ENCODE measurements around the gene SLC25A14. TPM values are rescaled to one million over a fixed set of nuclear protein-coding genes. Genes with fewer than 3 reads are reported as not detected.
"Not testable (repeated sequence)": the region's sequence is repeated elsewhere in the genome, so short reads cannot be mapped to it uniquely, and the experiment has no call there.

The SLC25A14 gene
- total RNA-seq, 4 donors from 2014 or later: 3.3 to 27.6 (median 15.6) TPM

GRCh38 chrX:130299279-130300009 is 40.3 kb upstream of the SLC25A14 start:
- intact Hi-C loops (cut with DNase I; ENCODE audit: low total_unique reads): no loop called here
- Histone ChIP-seq H3K4me3 (no peak overlapping the region), H3K27me3 (no peaks in the 10 kb centered on the region), H3K27ac (no peak overlapping the region), H3K9me3 (no peaks in the 10 kb centered on the region), H3K36me3 (no peaks in the 10 kb centered on the region), H3K4me1 (no peaks in the 10 kb centered on the region)
- DNase-seq: no peak
- TF ChIP-seq CTCF (IDR thresholded peaks at IDR 0.05): no peak
- no peak for TF ChIP-seq POLR2A (IDR thresholded peaks at IDR 0.05)

- DNase-seq: no peak
- Histone ChIP-seq H3K36me3 (no peaks in the 10 kb centered on the region), H3K27ac (no peak overlapping the region), H3K27me3 (no peaks in the 10 kb centered on the region), H3K4me3 (no peak overlapping the region), H3K9me3 (no peaks in the 10 kb centered on the region), H3K4me1 (no peaks in the 10 kb centered on the region)
- intact Hi-C loops (cut with DNase I; ENCODE audit: low total_unique reads): no loop called here
- no peak for TF ChIP-seq CTCF (IDR thresholded peaks at IDR 0.05)
- TF ChIP-seq POLR2A (IDR thresholded peaks at IDR 0.05): no peak
These were observed 39.8 kb upstream of the SLC25A14 start for GRCh38 chrX:130300010-130300282.

GRCh38 chrX:130301405-130301804 is 38.3 kb upstream of the SLC25A14 start:
- intact Hi-C loops (cut with DNase I; ENCODE audit: low total_unique reads): no loop called here
- H3K27me3 ChIP-seq: no peaks in the 10 kb centered on the region
- DNase-seq: no peak
- H3K36me3 ChIP-seq: no peaks in the 10 kb centered on the region
- no peak overlapping the region for H3K27ac ChIP-seq
- TF ChIP-seq POLR2A (IDR thresholded peaks at IDR 0.05): no peak
- no peak for TF ChIP-seq CTCF (IDR thresholded peaks at IDR 0.05)
- H3K9me3 ChIP-seq: no peaks in the 10 kb centered on the region
- H3K4me3 ChIP-seq: no peak overlapping the region
- H3K4me1 ChIP-seq: no peaks in the 10 kb centered on the region

- Histone ChIP-seq H3K4me3 (no peak overlapping the region), H3K4me1 (no peaks in the 10 kb centered on the region), H3K9me3 (no peaks in the 10 kb centered on the region), H3K36me3 (no peaks in the 10 kb centered on the region), H3K27ac (no peak overlapping the region), H3K27me3 (no peaks in the 10 kb centered on the region)
- DNase-seq: no peak
- TF ChIP-seq CTCF (IDR thresholded peaks at IDR 0.05) (no peak), POLR2A (IDR thresholded peaks at IDR 0.05) (no peak)
- intact Hi-C loops (cut with DNase I; ENCODE audit: low total_unique reads): no loop called here
These were observed 37.7 kb upstream of the SLC25A14 start for GRCh38 chrX:130301977-130302376.

GRCh38 chrX:130304587-130305368 is 34.9 kb upstream of the SLC25A14 start:
- no peak for TF ChIP-seq CTCF (IDR thresholded peaks at IDR 0.05)
- no peak for TF ChIP-seq POLR2A (IDR thresholded peaks at IDR 0.05)
- H3K27me3 ChIP-seq: no peaks in the 10 kb centered on the region
- intact Hi-C loops (cut with DNase I; ENCODE audit: low total_unique reads): no loop called here
- no peaks in the 10 kb centered on the region for H3K4me1 ChIP-seq
- H3K36me3 ChIP-seq: no peaks in the 10 kb centered on the region
- no peak overlapping the region for H3K4me3 ChIP-seq
- no peak overlapping the region for H3K27ac ChIP-seq
- no peaks in the 10 kb centered on the region for H3K9me3 ChIP-seq
- DNase-seq: no peak

- H3K4me3 ChIP-seq; H3K27ac ChIP-seq; H3K27me3 ChIP-seq; intact Hi-C loops (cut with DNase I; ENCODE audit: low total_unique reads); H3K36me3 ChIP-seq; H3K4me1 ChIP-seq; DNase-seq; H3K9me3 ChIP-seq: not testable (repeated sequence)
These were observed 19.8 kb upstream of the SLC25A14 start for GRCh38 chrX:130319886-130320285.

Measured in uterus (tissue), 4 donors.